Upper lobe of right lung (tissue), 1 donor: Measurements from ENCODE around the gene SSBP3. TPM values are rescaled to one million over a fixed set of nuclear protein-coding genes. Genes with fewer than 3 reads are reported as not detected.
A peak's percentile ranks its signal among the peaks of the same experiment; 100 is the strongest.
"Not testable (repeated sequence)": the region's sequence is repeated elsewhere in the genome, so short reads cannot be mapped to it uniquely, and the experiment has no call there.

Experiments used
- ATAC-seq: fragments of 200-7000 bp; cut with Tn5 transposase; one replicate; pipeline ENCODE4 v1.9.1; 2020; ENCODE audit warnings: mild to moderate bottlenecking, moderate library complexity
- DNase-seq: peaks from one replicate; pipeline ENCODE4 v3.0.0-alpha.2; 2020
- H3K27ac ChIP-seq: fragments of 200-600 bp; one replicate; pipeline ENCODE4 v1.8.0; 2022
- H3K27me3 ChIP-seq: fragments of 200-600 bp; one replicate; pipeline ENCODE4 v1.8.0; 2022; ENCODE audit warnings: mild to moderate bottlenecking
- H3K36me3 ChIP-seq: fragments of 200-600 bp; one replicate; pipeline ENCODE4 v1.8.0; 2022
- H3K4me1 ChIP-seq: fragments of 200-600 bp; one replicate; pipeline ENCODE4 v1.8.0; 2022
- H3K4me3 ChIP-seq: fragments of 200-600 bp; one replicate; pipeline ENCODE4 v1.8.0; 2022; ENCODE audit warnings: mild to moderate bottlenecking
- H3K9me3 ChIP-seq: fragments of 200-600 bp; one replicate; pipeline ENCODE4 v1.8.0; 2022
- CTCF ChIP-seq: fragments of 200-600 bp; IDR thresholded peaks from one replicate; pipeline ENCODE4 v1.8.0; 2022; ENCODE audit warnings: antibody characterized with exemption
- intact Hi-C: fragments of 100-400 bp; cut with DNase I; formaldehyde crosslinking; loops from one replicate; pipeline ENCODE4 v1.11.0; 2022
- long read RNA-seq: library from polyadenylated mRNA; unstranded; transcript quantifications from one replicate; pipeline ENCODE4 v2.0.0, GENCODE V29; 2021
- total RNA-seq: library from RNA; stranded (reverse); fragmentation: NEBNext Ultra II Directional; extraction: Animal tissue kit (Norgen Biotek cat#: 25700); gene quantifications from one replicate; pipeline ENCODE4 v1.2.1, GENCODE V29; 2021
- donor health status: DM: no; HTN: yes; CAD: no; lungs with severe emphysema.

Gene SSBP3
- total RNA-seq: 40.4 TPM
- long read RNA-seq, transcript SSBP3-203 (17 exons, 1,578 nt): major isoform, 5 of 35 reads
- long read RNA-seq, partial matches to known transcripts: 12 of 35 reads
- long read RNA-seq, other reads (novel, unspliced or antisense): 17 of 35 reads

GRCh38 chr1:54406339-54407153 lies at the start of gene SSBP3:
TSS of gene SSBP3 (minus strand) at chr1:54406394.
- ATAC-seq (peak; percentile 97), DNase-seq (peak; percentile 96)
- Histone ChIP-seq H3K36me3 (peaks cover 8% of the 10 kb centered on the region), H3K27ac (peak within 1 kb of the TSS; percentile 78), H3K4me1 (peaks cover 41% of the 10 kb centered on the region), H3K27me3 (no peaks in the 10 kb centered on the region), H3K4me3 (peak within 1 kb of the TSS; percentile 64), H3K9me3 (no peaks in the 10 kb centered on the region)
- intact Hi-C loops: loop anchor here (5.0 kb wide), 1 partner anchor 81 kb away; no protein-coding TSS in a partner anchor
- TF ChIP-seq CTCF: no peak

DNA sequence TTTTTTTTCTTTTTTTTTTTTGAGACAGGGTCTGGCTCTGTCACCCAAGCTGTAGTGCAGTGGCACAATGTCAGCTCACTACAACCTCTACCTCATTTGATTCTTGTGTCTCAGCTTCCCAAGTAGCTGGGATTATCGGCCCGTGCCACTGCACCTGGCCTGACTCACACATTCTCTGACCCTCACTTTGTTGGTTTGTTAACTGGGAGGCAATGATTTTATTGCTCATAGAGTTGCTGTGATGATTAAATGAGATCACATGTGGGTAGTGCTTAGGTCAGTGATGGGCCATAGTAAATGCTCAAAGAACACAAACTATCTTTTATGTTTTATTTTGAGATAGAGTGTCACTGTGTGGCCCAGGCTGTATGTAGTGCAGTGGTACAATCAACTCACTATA lies 47.3 kb upstream of the SSBP3 start:
- H3K27ac ChIP-seq: no peak overlapping the region
- H3K4me1 ChIP-seq: no peaks in the 10 kb centered on the region
- TF ChIP-seq CTCF: no peak
- no peaks in the 10 kb centered on the region for H3K36me3 ChIP-seq
- intact Hi-C loops: no loop called here
- ATAC-seq: no peak
- no peaks in the 10 kb centered on the region for H3K9me3 ChIP-seq
- no peaks in the 10 kb centered on the region for H3K27me3 ChIP-seq
- no peak overlapping the region for H3K4me3 ChIP-seq
- no peak for DNase-seq

DNA sequence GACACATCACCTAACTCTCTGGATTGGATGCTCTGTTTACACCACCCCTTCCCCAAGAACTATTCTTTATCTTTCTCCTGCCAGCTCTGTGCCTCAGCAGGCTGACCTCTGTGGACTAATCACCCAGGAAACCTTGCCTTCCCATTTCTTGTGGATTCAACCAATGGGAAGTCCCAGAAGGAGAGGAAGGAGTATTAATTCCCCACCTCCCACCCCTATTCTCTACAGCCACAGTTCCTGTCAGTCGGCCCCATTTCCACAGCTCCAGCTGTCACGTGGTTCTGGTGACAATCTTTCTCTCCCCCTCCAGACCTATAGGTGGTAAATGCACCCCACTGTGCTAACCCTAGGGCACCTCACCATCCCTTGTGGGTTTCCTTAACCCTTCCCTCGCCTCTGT lies 46.8 kb upstream of the SSBP3 start:
- TF ChIP-seq CTCF: no peak
- no peak for ATAC-seq
- H3K36me3 ChIP-seq: no peaks in the 10 kb centered on the region
- no peak overlapping the region for H3K4me3 ChIP-seq
- intact Hi-C loops: no loop called here
- no peak overlapping the region for H3K27ac ChIP-seq
- no peak for DNase-seq
- H3K9me3 ChIP-seq: no peaks in the 10 kb centered on the region
- H3K4me1 ChIP-seq: no peaks in the 10 kb centered on the region
- H3K27me3 ChIP-seq: no peaks in the 10 kb centered on the region

- H3K4me1 ChIP-seq, DNase-seq, ATAC-seq, H3K27ac ChIP-seq, intact Hi-C loops, H3K9me3 ChIP-seq, H3K4me3 ChIP-seq, H3K36me3 ChIP-seq, H3K27me3 ChIP-seq: not testable (repeated sequence)
Measured at GRCh38 chr1:54449431-54449830, 43.2 kb upstream of the SSBP3 start.

- H3K9me3 ChIP-seq, H3K27ac ChIP-seq, intact Hi-C loops, H3K4me3 ChIP-seq, ATAC-seq, H3K4me1 ChIP-seq, H3K36me3 ChIP-seq, H3K27me3 ChIP-seq: not testable (repeated sequence)
- DNase-seq: peak; percentile 13
Measured at GRCh38 chr1:54448801-54449200, 42.6 kb upstream of the SSBP3 start.

DNA sequence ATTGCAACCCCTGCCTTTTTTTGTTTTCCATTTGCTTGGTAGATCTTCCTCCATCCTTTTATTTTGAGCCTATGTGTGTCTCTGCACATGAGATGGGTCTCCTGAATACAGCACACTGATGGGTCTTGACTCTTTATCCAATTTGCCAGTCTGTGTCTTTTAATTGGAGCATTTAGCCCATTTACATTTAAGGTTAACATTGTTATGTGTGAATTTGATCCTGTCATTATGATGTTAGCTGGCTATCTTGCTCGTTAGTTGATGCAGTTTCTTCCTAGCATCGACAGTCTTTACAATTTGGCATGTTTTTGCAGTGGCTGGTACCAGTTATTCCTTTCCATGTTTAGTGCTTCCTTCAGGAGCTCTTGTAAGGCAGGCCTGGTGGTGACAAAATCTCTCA lies 40.9 kb upstream of the SSBP3 start:
- ATAC-seq, H3K36me3 ChIP-seq, H3K4me1 ChIP-seq, H3K27ac ChIP-seq, H3K27me3 ChIP-seq, DNase-seq, intact Hi-C loops, H3K9me3 ChIP-seq, H3K4me3 ChIP-seq: not testable (repeated sequence)

DNA sequence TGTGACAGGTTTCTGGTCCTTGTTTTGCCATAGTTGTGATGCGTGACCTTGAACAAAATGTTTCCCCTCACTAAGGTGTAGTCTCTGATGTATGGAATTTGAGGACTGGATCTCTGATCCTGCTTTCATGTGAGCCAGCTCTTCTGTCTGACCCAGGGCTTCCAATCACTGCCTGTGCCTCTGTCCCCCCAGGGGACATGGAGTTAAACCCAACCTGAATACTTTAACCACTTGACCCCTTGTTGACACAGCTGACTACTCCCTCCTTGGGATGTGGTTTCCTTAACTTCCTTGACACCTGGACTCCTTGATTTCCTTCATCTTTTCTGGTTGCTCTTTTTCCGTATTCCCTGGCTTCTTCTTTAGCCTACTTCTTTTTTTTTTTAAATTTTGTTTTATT lies 36.0 kb upstream of the SSBP3 start:
- H3K9me3 ChIP-seq: no peaks in the 10 kb centered on the region
- no peaks in the 10 kb centered on the region for H3K27me3 ChIP-seq
- no peak overlapping the region for H3K4me3 ChIP-seq
- H3K36me3 ChIP-seq: no peaks in the 10 kb centered on the region
- intact Hi-C loops: no loop called here
- ATAC-seq (no peak), DNase-seq (peak; percentile 1)
- H3K27ac ChIP-seq: no peak overlapping the region
- TF ChIP-seq CTCF: no peak
- no peaks in the 10 kb centered on the region for H3K4me1 ChIP-seq
